CD4-positive, alpha-beta memory T cell (primary cell): ENCODE measurements around the gene FAXDC2. TPM values are rescaled to one million over a fixed set of nuclear protein-coding genes. Genes with fewer than 3 reads are reported as not detected.
"Not testable (repeated sequence)": the region's sequence is repeated elsewhere in the genome, so short reads cannot be mapped to it uniquely, and the experiment has no call there.

Experiments used
- CTCF ChIA-PET: fragments of 350-600 bp; sonication (Branson Sonifier 250); formaldehyde crosslinking; loops from one replicate; lab custom pipeline; 2021; ENCODE audit warnings: inconsistent platforms; ENCODE audit not compliant: partially characterized antibody; lab: Charles Lee
- POLR2A ChIA-PET: fragments of 350-600 bp; sonication (Branson Sonifier 250); formaldehyde crosslinking; loops from one replicate; lab custom pipeline; 2021; ENCODE audit not compliant: partially characterized antibody; lab: Charles Lee
- DNase-seq, 5 donors: peaks; one replicate each; pipeline versions ENCODE4 v3.0.0 to v3.0.0-alpha.2; 2020 to 2022; ENCODE audit warnings: mixed read lengths in 1 of 5
- H3K27ac ChIP-seq: one replicate; pipeline ENCODE4 v1.7.0; 2013; ENCODE audit warnings: low read depth, low read length
- H3K27me3 ChIP-seq: 2 replicates; pipeline ENCODE4 v1.7.0; 2013; ENCODE audit warnings: mild to moderate bottlenecking, low read length, moderate library complexity; ENCODE audit not compliant: insufficient read depth
- H3K36me3 ChIP-seq: 2 replicates; pipeline ENCODE4 v1.7.0; 2013; ENCODE audit warnings: mild to moderate bottlenecking, low read length, moderate library complexity; ENCODE audit not compliant: insufficient read depth
- H3K4me1 ChIP-seq: 2 replicates; pipeline ENCODE4 v1.7.0; 2013; ENCODE audit warnings: mild to moderate bottlenecking, low read length, moderate library complexity; ENCODE audit not compliant: insufficient read depth
- H3K4me3 ChIP-seq, 2 donors: one replicate each; pipeline ENCODE4 v1.7.0; 2013; ENCODE audit warnings: low read length in 2 of 2, mild to moderate bottlenecking in 1 of 2
- H3K9me3 ChIP-seq, 2 donors: one replicate each; pipeline ENCODE4 v1.7.0; 2013; ENCODE audit warnings: low read length in 2 of 2, control low read depth in 1 of 2; ENCODE audit not compliant: control insufficient read depth in 1 of 2
- H3K27ac Mint-ChIP-seq, 7 donors: one replicate each; pipeline ENCODE4 v1.8.0; 2020 to 2021; ENCODE audit warnings: mixed read lengths in 7 of 7, mild to moderate bottlenecking in 6 of 7, inconsistent platforms in 3 of 7, moderate library complexity in 3 of 7
- H3K27me3 Mint-ChIP-seq, 2 donors: one replicate each; pipeline ENCODE4 v1.8.0; 2020 to 2021; ENCODE audit warnings: mixed read lengths in 2 of 2
- H3K36me3 Mint-ChIP-seq, 2 donors: one replicate each; pipeline ENCODE4 v1.8.0; 2020 to 2021; ENCODE audit warnings: mixed read lengths in 2 of 2, inconsistent platforms in 1 of 2, mild to moderate bottlenecking in 1 of 2
- H3K4me1 Mint-ChIP-seq, 4 donors: one replicate each; pipeline ENCODE4 v1.8.0; 2020 to 2021; ENCODE audit warnings: mixed read lengths in 4 of 4, mild to moderate bottlenecking in 1 of 4
- H3K4me3 Mint-ChIP-seq, 8 donors: one replicate each; pipeline ENCODE4 v1.8.0; 2020 to 2021; ENCODE audit warnings: mixed read lengths in 8 of 8, mild to moderate bottlenecking in 7 of 8, moderate library complexity in 6 of 8, inconsistent platforms in 3 of 8
- H3K9me3 Mint-ChIP-seq, 8 donors: one replicate each; pipeline ENCODE4 v1.8.0; 2020 to 2021; ENCODE audit warnings: mixed read lengths in 8 of 8, mild to moderate bottlenecking in 5 of 8, inconsistent platforms in 3 of 8, moderate library complexity in 1 of 8
- intact Hi-C: fragments of 100-400 bp; cut with micrococcal nuclease; formaldehyde crosslinking; loops from one replicate; pipeline ENCODE4 v1.15.1; 2023
- polyA plus RNA-seq, 2 donors: library from polyadenylated mRNA; unstranded; fragments of 300-500 nt; fragmentation: Illumina TruSeq; gene quantifications; one replicate each; pipeline ENCODE4 v1.2.3, GENCODE V29; 2021
- total RNA-seq, 2 experiments: library from RNA; stranded (reverse); gene quantifications; one replicate each; pipeline ENCODE4 v1.2.3, GENCODE V29; 2021

FAXDC2 gene
- total and polyA plus RNA-seq, 4 experiments from 2014 or later, result 0.47 to 1.7 TPM; not detected in 2

DNA sequence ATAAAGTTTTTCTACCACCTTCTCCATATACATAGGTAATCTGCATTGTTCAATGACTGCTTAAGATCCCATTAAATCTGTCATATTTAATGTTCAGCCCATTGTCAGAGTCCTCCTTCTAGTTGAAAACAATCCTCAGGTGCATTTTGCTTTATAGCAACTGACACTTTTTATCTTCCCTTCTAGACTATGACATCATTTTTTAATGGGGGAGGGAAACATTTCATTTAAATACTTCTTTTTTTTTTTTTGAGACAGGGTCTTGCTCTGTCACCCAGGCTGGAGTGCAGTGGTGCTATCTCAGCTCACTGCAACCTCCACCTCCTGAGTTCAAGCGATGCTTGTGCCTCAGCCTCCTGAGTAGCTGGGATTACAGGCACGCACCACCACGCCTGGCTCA is 17.6 kb downstream of the FAXDC2 start:
- Mint-ChIP-seq H3K4me1 (peaks cover 24 to 42% (median 33%) of the 10 kb centered on the region in 4 donors), H3K27ac (peak overlapping the region in 2 of 7 donors; percentile 6 to 22)
- peaks cover 44% of the 10 kb centered on the region for H3K4me1 ChIP-seq
- H3K27me3 Mint-ChIP-seq, H3K27me3 ChIP-seq, intact Hi-C loops, H3K36me3 ChIP-seq, H3K4me3 ChIP-seq, H3K9me3 Mint-ChIP-seq, H3K27ac ChIP-seq, DNase-seq, H3K4me3 Mint-ChIP-seq, H3K36me3 Mint-ChIP-seq, H3K9me3 ChIP-seq: not testable (repeated sequence)
- CTCF ChIA-PET, result interaction anchor here (2.2 kb wide), 1 partner anchor 24 kb away, joined by 4 read pairs; no protein-coding TSS in a partner anchor
- POLR2A ChIA-PET, result interaction anchor here (1.4 to 1.9 kb wide), 2 partner anchors 25 to 26 kb away, joined by 4 to 6 read pairs; partner anchors contain the start of gene CNOT8

DNA sequence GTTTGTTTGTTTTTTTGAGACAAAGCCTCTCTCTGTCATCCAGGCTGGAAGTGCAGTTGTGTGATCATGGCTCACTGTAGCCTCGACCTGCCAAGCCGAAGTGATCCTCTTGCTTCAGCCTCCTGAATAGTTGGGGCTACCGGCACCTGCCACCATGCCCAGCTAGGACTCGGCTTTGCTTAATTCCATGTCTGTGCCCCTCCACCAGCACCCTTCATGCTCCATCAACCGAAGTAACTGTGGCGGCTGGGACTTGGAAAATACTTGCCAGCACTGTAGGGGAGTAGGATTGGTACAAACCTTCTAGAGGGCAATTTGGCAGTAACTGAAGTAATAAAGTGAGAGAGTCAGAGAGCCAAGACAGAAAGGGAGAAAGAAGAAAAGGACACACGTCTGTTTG is 19.0 kb downstream of the FAXDC2 start:
- H3K36me3 ChIP-seq, result no peaks in the 10 kb centered on the region
- Mint-ChIP-seq H3K4me1 (peaks cover 24 to 50% (median 34%) of the 10 kb centered on the region in 4 donors), H3K27me3 (no peaks in the 10 kb centered on the region), H3K36me3 (peaks cover 0 to 3% of the 10 kb centered on the region in 2 donors), H3K9me3 (no peaks in the 10 kb centered on the region), H3K4me3 (no peak overlapping the region), H3K27ac (peak overlapping the region in 5 of 7 donors; percentile 62 to 94 (median 81))
- H3K27me3 ChIP-seq, result no peaks in the 10 kb centered on the region
- POLR2A ChIA-PET, result interaction anchor here (1.4 kb wide), 1 partner anchor 26 kb away, joined by 4 read pairs; no protein-coding TSS in a partner anchor
- no peaks in the 10 kb centered on the region for H3K9me3 ChIP-seq
- intact Hi-C loops, result no loop called here
- H3K27ac ChIP-seq, result no peak overlapping the region
- DNase-seq, result no peak
- H3K4me3 ChIP-seq, result no peak overlapping the region
- CTCF ChIA-PET, result interaction anchor here (2.2 kb wide), 1 partner anchor 26 kb away, joined by 4 read pairs; no protein-coding TSS in a partner anchor
- H3K4me1 ChIP-seq, result peaks cover 48% of the 10 kb centered on the region

DNA sequence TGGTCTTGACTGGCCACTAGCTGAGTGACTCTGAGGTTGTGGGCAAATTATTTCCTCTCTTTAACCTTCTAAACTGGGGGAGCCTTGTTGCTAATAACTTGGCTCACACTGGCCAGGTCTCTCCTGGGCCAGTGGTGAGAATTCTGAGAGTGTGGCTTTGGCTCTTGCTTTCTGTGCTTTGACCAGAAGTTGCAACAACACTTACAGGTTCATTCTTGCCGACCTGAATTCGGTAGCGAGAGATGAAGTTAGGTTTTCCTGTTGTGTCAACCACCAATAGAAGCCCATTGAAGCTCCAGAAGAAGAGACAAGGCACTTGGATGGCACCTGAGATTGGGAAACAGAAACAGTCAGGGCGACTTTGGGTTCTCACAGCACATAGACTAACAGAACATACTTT is 19.8 kb downstream of the FAXDC2 start:
- Mint-ChIP-seq H3K4me1 (peaks cover 27 to 54% (median 38%) of the 10 kb centered on the region in 4 donors), H3K4me3 (peak overlapping the region in 7 of 8 donors; percentile 66 to 83 (median 75)), H3K27me3 (no peaks in the 10 kb centered on the region), H3K36me3 (peaks cover 2 to 8% of the 10 kb centered on the region in 2 donors), H3K27ac (peak overlapping the region; percentile 70 to 94 (median 88)), H3K9me3 (no peaks in the 10 kb centered on the region)
- Histone ChIP-seq H3K9me3 (no peaks in the 10 kb centered on the region), H3K36me3 (no peaks in the 10 kb centered on the region), H3K27ac (peak overlapping the region; percentile 38), H3K4me1 (peaks cover 48% of the 10 kb centered on the region), H3K27me3 (no peaks in the 10 kb centered on the region), H3K4me3 (no peak overlapping the region)
- POLR2A ChIA-PET, result interaction anchor here (1.5 to 2.4 kb wide), 5 partner anchors 10 to 29 kb away, joined by 3 to 30 read pairs (median 7); partner anchors contain the start of gene CNOT8
- intact Hi-C loops, result loop anchor here (1.0 kb wide), 1 partner anchor 29 kb away; no protein-coding TSS in a partner anchor
- CTCF ChIA-PET, result interaction anchor here (1.5 to 2.0 kb wide), 2 partner anchors 26 to 38 kb away, joined by 4 to 5 read pairs; no protein-coding TSS in a partner anchor
- no peak for DNase-seq

DNA sequence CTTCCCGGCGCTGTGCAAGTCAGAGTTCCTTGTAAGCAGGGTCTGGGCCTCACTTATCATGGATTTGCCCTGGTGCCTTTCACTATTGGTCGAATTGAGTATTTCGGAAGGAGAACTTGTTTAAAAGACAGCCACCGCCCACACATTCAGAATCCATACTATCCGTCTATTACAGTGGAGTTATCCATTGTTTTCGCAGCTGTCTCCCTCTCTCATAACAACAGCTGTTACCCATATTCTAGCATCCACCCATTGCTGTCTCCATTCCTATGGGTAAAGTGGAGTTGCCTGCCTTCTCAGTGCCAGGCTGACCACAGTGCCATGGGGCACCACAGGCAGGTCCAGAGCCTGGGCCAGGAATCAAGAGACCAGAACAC is 20.2 kb downstream of the FAXDC2 start:
- H3K27me3 ChIP-seq, result no peaks in the 10 kb centered on the region
- Mint-ChIP-seq H3K9me3 (no peaks in the 10 kb centered on the region), H3K4me3 (peak overlapping the region in 7 of 8 donors; percentile 66 to 83 (median 75)), H3K36me3 (peaks cover 2 to 9% of the 10 kb centered on the region in 2 donors), H3K27ac (peak overlapping the region; percentile 70 to 94 (median 88)), H3K4me1 (peaks cover 29 to 56% (median 39%) of the 10 kb centered on the region in 4 donors), H3K27me3 (no peaks in the 10 kb centered on the region)
- no peak for DNase-seq
- intact Hi-C loops, result loop anchor here (1.0 kb wide), 1 partner anchor 29 kb away; no protein-coding TSS in a partner anchor
- peak overlapping the region; percentile 38 for H3K27ac ChIP-seq
- H3K9me3 ChIP-seq, result no peaks in the 10 kb centered on the region
- H3K4me1 ChIP-seq, result peaks cover 48% of the 10 kb centered on the region
- POLR2A ChIA-PET, result interaction anchor here (1.0 to 2.4 kb wide), 7 partner anchors 10 to 640 kb away, joined by 3 to 30 read pairs (median 5); partner anchors contain the start of genes CNOT8 and GALNT10
- H3K36me3 ChIP-seq, result no peaks in the 10 kb centered on the region
- H3K4me3 ChIP-seq, result peak overlapping the region in 1 of 2 donors; percentile 27
- CTCF ChIA-PET, result interaction anchor here (0.6 to 2.0 kb wide), 3 partner anchors 27 to 179 kb away, joined by 4 to 5 read pairs (median 4); no protein-coding TSS in a partner anchor

DNA sequence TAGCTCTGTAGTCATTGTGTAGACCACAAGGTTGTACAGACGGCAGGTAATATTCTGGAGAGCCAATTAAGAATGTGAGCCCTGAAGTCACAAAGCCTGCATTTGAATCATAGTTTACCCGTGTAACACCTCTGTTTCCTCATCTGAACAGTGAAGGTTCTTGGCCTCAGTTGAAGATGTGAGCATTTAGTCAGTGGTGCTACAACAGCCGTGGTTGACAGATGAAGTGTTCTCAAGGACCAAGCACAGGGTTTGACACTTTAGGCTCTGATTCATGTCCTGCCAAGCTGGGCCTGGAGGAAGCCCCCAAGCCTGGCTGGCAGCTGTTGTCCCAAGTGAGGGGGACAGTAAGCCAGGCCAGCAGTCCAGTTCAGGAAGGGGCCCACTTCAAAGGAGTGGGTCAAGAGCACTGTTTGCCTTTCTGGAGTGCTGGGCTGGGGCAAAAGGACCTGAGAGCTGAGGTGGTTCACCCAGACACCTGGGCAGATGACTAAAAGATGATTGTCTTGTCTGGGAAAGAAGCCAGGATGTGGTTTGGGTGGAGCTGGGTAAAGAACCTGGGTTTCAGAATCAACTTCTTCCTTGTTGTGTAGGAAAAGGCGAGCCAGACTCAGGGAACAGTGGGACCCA is 20.7 kb downstream of the FAXDC2 start:
- peaks cover 28 to 54% (median 39%) of the 10 kb centered on the region in 4 donors for H3K4me1 Mint-ChIP-seq
- peak overlapping the region in 7 of 8 donors; percentile 66 to 83 (median 75) for H3K4me3 Mint-ChIP-seq
- no peaks in the 10 kb centered on the region for H3K36me3 ChIP-seq
- ChIA-PET CTCF (interaction anchor here (0.6 to 2.0 kb wide), 4 partner anchors 27 to 179 kb away, joined by 3 to 5 read pairs (median 4); no protein-coding TSS in a partner anchor), POLR2A (interaction anchor here (0.7 to 2.4 kb wide), 9 partner anchors 11 to 639 kb away, joined by 3 to 30 read pairs (median 3); partner anchors contain the start of genes CNOT8 and GALNT10)
- H3K27ac Mint-ChIP-seq, result peak overlapping the region; percentile 70 to 94 (median 88)
- H3K36me3 Mint-ChIP-seq, result peaks cover 2 to 9% of the 10 kb centered on the region in 2 donors
- no peaks in the 10 kb centered on the region for H3K9me3 Mint-ChIP-seq
- DNase-seq, result peak; percentile 23 to 47 (median 33)
- peaks cover 47% of the 10 kb centered on the region for H3K4me1 ChIP-seq
- intact Hi-C loops, result loop anchor here (1.0 kb wide), 1 partner anchor 30 kb away; no protein-coding TSS in a partner anchor
- H3K27ac ChIP-seq, result peak overlapping the region; percentile 38
- no peaks in the 10 kb centered on the region for H3K27me3 ChIP-seq
- no peaks in the 10 kb centered on the region for H3K9me3 ChIP-seq
- H3K4me3 ChIP-seq, result peak overlapping the region; percentile 8 to 27
- H3K27me3 Mint-ChIP-seq, result no peaks in the 10 kb centered on the region

DNA sequence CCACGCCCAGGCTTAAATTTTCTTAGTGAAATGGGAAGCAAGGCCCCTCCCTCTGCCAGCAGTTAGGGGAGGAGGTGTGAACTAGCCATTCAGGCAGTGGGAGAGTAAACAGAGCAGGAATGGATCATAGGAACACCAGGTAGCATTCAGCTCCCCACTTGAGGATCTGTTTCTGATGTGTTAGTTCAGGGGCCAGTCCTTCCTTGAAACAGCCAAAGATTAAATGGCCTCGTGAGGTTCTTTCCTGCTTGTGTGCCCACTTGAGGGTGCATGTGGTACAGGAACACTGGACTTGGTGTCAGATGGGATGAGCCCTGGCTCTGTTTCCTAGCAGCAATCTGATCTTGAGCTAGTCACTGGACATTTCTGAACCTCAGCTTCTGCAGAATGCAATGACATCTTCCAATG is 21.2 kb downstream of the FAXDC2 start:
- Mint-ChIP-seq H3K4me3 (peak overlapping the region in 7 of 8 donors; percentile 55 to 83 (median 75)), H3K4me1 (peaks cover 27 to 50% (median 39%) of the 10 kb centered on the region in 4 donors), H3K36me3 (peaks cover 2 to 9% of the 10 kb centered on the region in 2 donors), H3K27me3 (no peaks in the 10 kb centered on the region), H3K27ac (peak overlapping the region; percentile 70 to 94 (median 88)), H3K9me3 (no peaks in the 10 kb centered on the region)
- Histone ChIP-seq H3K27ac (peak overlapping the region; percentile 38), H3K9me3 (no peaks in the 10 kb centered on the region), H3K36me3 (no peaks in the 10 kb centered on the region), H3K4me1 (peaks cover 42% of the 10 kb centered on the region), H3K4me3 (peak overlapping the region in 1 of 2 donors; percentile 8), H3K27me3 (no peaks in the 10 kb centered on the region)
- DNase-seq, result no peak
- intact Hi-C loops, result no loop called here
- ChIA-PET CTCF (interaction anchor here (0.7 to 2.0 kb wide), 3 partner anchors 28 to 177 kb away, joined by 3 to 5 read pairs (median 4); no protein-coding TSS in a partner anchor), POLR2A (interaction anchor here (0.7 to 2.4 kb wide), 9 partner anchors 10 to 639 kb away, joined by 3 to 30 read pairs (median 3); partner anchors contain the start of genes CNOT8 and GALNT10)
